ENCODE results near the gene METRNL.
"Not testable (repeated sequence)": the region's sequence is repeated elsewhere in the genome, so short reads cannot be mapped to it uniquely, and the experiment has no call there.

METRNL gene

DNA sequence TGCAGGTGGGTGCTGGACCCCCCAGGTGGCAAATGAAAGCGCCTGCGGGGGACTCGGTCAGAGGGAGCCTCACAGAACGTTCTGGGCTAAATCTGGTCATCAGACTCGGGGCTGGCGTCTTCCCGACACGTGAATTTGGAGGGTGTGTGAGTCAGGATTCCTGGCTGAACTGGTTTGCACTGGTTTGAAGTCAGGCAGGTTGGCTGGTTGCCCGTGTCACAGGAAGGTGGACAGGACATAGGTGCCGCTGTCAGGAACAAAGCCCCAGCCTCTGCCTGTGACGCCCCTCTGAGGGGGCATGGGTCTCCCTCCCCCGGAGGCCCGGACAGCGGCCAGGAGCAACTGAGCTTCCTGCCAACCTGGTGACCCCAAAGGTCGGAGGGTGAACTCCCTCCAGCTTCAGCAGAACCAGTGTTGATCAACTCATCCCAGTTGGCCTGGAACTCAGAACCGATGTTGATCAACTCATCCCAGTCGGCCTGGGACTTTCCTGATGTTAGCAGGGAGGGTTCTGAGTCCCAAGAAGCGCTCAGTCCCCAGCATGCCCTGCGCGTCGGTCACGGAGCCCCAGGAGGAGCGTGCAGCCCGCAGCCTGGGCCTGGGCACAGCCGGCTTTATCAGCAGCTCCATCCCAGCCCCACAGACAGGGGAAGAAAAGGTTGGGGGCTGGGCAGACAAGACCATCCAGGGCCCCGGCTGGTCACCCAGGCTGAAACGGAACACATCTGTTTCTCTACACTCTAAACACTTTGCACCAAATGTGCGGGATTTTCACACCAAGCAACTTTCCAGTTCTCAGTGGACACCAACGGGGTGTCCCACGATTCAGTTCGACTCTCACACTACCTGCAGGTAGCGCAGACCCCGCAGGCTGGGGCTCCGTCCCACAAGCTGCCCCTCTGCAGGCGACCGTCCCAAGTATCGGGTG lies 14.4 kb upstream of the METRNL start:
- Histone ChIP-seq H3F3A (ENCODE audit: insufficient read depth, low read length) (no peaks in the 10 kb centered on the region), H3K9ac (ENCODE audit: low read length) (no peak overlapping the region), H3K27ac (ENCODE audit: low read depth, low read length, poor library complexity, severe bottlenecking) (no peak overlapping the region), H3K9me2 (ENCODE audit: low read depth, low read length) (no peaks in the 10 kb centered on the region), H3K79me2 (ENCODE audit: insufficient read depth, low read length) (no peaks in the 10 kb centered on the region), H4K20me1 (ENCODE audit: insufficient read depth, low read length) (no peaks in the 10 kb centered on the region), H2AFZ (ENCODE audit: low read length) (no peak overlapping the region), H3K27me3 (ENCODE audit: insufficient read depth, low read length) (peaks cover 12% of the 10 kb centered on the region; the same call in 1 of the 2 replicates), H3K4me2 (ENCODE audit: low read length) (no peak overlapping the region), H3K36me3 (ENCODE audit: insufficient read depth, low read length) (no peaks in the 10 kb centered on the region), H3K4me3 (ENCODE audit: low read depth, low read length, poor library complexity, severe bottlenecking) (no peak overlapping the region), H3K9me3 (ENCODE audit: low read length) (no peaks in the 10 kb centered on the region), H3K4me1 (ENCODE audit: insufficient read depth, low read length, severe bottlenecking) (no peaks in the 10 kb centered on the region)
- no peak for TF ChIP-seq EZH2 (IDR thresholded peaks at IDR 0.05; ENCODE audit: borderline replicate concordance, low read length)
- TF ChIP-seq, protein P1, sequence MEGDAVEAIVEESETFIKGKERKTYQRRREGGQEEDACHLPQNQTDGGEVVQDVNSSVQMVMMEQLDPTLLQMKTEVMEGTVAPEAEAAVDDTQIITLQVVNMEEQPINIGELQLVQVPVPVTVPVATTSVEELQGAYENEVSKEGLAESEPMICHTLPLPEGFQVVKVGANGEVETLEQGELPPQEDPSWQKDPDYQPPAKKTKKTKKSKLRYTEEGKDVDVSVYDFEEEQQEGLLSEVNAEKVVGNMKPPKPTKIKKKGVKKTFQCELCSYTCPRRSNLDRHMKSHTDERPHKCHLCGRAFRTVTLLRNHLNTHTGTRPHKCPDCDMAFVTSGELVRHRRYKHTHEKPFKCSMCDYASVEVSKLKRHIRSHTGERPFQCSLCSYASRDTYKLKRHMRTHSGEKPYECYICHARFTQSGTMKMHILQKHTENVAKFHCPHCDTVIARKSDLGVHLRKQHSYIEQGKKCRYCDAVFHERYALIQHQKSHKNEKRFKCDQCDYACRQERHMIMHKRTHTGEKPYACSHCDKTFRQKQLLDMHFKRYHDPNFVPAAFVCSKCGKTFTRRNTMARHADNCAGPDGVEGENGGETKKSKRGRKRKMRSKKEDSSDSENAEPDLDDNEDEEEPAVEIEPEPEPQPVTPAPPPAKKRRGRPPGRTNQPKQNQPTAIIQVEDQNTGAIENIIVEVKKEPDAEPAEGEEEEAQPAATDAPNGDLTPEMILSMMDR (IDR thresholded peaks at IDR 0.05; ENCODE audit: low read length), result no peak

DNA sequence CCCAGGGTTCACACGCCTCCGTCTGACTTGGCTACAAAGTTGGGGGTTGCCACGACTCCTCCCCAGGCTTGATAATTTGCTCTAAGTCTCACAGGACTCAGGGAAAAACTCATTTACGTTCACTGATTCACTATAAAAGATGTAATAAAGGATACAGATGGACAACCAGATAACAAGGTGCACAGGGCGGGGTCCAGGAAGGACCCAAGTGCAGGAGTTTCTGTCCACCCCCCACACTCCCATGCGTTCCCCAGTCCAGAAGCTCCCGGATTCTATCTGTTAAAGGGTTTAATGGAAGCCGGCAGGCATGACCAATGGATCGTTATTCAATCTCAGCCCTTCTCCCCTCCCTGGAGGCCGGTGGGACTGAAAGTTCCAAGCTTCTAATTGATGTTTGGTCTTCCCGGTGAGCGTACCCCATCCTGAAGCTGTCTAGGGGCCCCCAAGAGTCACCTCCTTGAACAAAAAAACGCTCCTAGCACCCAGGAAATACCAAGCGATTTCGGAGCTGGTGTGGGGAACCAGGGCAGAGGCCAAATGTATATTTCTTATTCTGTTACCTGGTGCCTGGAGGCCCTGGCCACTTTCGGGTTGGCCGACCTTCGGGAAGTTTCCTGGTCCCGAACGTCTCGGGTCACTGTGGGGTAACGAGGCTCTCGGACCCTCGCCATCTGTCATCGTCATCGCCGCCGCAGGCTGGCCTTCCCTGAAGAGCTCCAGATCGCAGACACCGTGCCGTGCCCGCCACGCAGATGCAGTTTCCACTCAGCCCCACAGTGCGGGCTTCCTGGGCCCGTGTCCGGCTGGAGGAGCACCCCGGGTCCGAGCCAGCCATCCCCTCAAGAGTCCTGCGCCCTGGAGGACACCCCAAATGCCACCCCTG lies 13.5 kb upstream of the METRNL start:
- H3K9me3 ChIP-seq (ENCODE audit: low read length), result no peaks in the 10 kb centered on the region
- H2AFZ ChIP-seq (ENCODE audit: low read length), result no peak overlapping the region
- H3K79me2 ChIP-seq (ENCODE audit: insufficient read depth, low read length), result no peaks in the 10 kb centered on the region
- H3K4me2 ChIP-seq (ENCODE audit: low read length), result no peak overlapping the region
- no peaks in the 10 kb centered on the region for H3F3A ChIP-seq (ENCODE audit: insufficient read depth, low read length)
- H3K9me2 ChIP-seq (ENCODE audit: low read depth, low read length), result no peaks in the 10 kb centered on the region
- TF ChIP-seq EZH2 (IDR thresholded peaks at IDR 0.05; ENCODE audit: borderline replicate concordance, low read length), result no peak
- TF ChIP-seq, protein P1 (IDR thresholded peaks at IDR 0.05; ENCODE audit: low read length), result no peak
- H3K27ac ChIP-seq (ENCODE audit: low read depth, low read length, poor library complexity, severe bottlenecking), result no peak overlapping the region
- H3K4me1 ChIP-seq (ENCODE audit: insufficient read depth, low read length, severe bottlenecking), result no peaks in the 10 kb centered on the region
- H3K4me3 ChIP-seq (ENCODE audit: low read depth, low read length, poor library complexity, severe bottlenecking), result no peak overlapping the region
- no peaks in the 10 kb centered on the region for H4K20me1 ChIP-seq (ENCODE audit: insufficient read depth, low read length)
- H3K36me3 ChIP-seq (ENCODE audit: insufficient read depth, low read length), result no peaks in the 10 kb centered on the region
- peaks cover 12% of the 10 kb centered on the region; the same call in 1 of the 2 replicates for H3K27me3 ChIP-seq (ENCODE audit: insufficient read depth, low read length)
- no peak overlapping the region for H3K9ac ChIP-seq (ENCODE audit: low read length)

DNA sequence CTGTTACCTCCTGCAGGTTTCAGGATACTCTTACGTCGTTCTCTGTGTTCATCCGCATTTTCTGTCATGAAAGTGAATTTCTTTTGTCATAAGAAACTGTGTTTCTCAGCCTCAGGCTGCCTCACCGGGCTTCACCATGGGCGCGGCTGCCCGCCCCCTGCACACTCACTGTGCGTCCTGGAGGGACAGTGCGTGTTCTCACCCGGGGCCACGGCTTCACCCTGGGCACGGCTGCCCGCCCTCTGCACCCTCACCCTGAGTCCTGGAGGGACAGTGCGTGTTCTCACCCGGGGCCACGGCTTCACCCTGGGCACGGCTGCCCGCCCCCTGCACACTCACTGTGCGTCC lies 12.9 kb upstream of the METRNL start:
- H3K9me2 ChIP-seq (ENCODE audit: low read depth, low read length); H3K36me3 ChIP-seq (ENCODE audit: insufficient read depth, low read length); H3K4me3 ChIP-seq (ENCODE audit: low read depth, low read length, poor library complexity, severe bottlenecking); H3K79me2 ChIP-seq (ENCODE audit: insufficient read depth, low read length); H3K27ac ChIP-seq (ENCODE audit: low read depth, low read length, poor library complexity, severe bottlenecking); H3F3A ChIP-seq (ENCODE audit: insufficient read depth, low read length); H2AFZ ChIP-seq (ENCODE audit: low read length); H3K9me3 ChIP-seq (ENCODE audit: low read length); H4K20me1 ChIP-seq (ENCODE audit: insufficient read depth, low read length); H3K9ac ChIP-seq (ENCODE audit: low read length); H3K4me2 ChIP-seq (ENCODE audit: low read length); H3K4me1 ChIP-seq (ENCODE audit: insufficient read depth, low read length, severe bottlenecking): not testable (repeated sequence)
- peaks cover 12% of the 10 kb centered on the region; the same call in 1 of the 2 replicates for H3K27me3 ChIP-seq (ENCODE audit: insufficient read depth, low read length)

Data from OCI-LY1 (cell line).